Natural killer cell treated with Interleukin-12 subunit alpha and Interleukin-12 subunit beta and Interleukin-15 and Interleukin-18, amount 100 ng/mL, for 72 hours (primary cell): ENCODE data around the gene DCPS. TPM values are rescaled to one million over a fixed set of nuclear protein-coding genes. Genes with fewer than 3 reads are reported as not detected.
"Not testable (repeated sequence)": the region's sequence is repeated elsewhere in the genome, so short reads cannot be mapped to it uniquely, and the experiment has no call there.

ENCODE experiments used
- ATAC-seq, 2 donors: fragments of 150-1000 bp; cut with Tn5 transposase in 1 of 2; sonication (Bioruptor Pico), chemical (Tn5 transposase) in 1 of 2; 2 replicates each; pipeline ENCODE4 v1.10.0; 2021
- DNase-seq: peaks from one replicate; pipeline ENCODE4 v3.0.0; 2022; ENCODE audit warnings: low spot score
- H3K27ac Mint-ChIP-seq, 2 donors: 1 replicate in 1 of 2; 2 replicates in 1 of 2; pipeline ENCODE4 v1.8.0; 2022; ENCODE audit warnings: mixed read lengths in 2 of 2, mild to moderate bottlenecking in 1 of 2, moderate library complexity in 1 of 2
- H3K27me3 Mint-ChIP-seq, 2 donors: 1 replicate in 1 of 2; 2 replicates in 1 of 2; pipeline ENCODE4 v1.8.0; 2022; ENCODE audit warnings: mixed read lengths in 2 of 2
- H3K36me3 Mint-ChIP-seq: one replicate; pipeline ENCODE4 v1.8.0; 2022; ENCODE audit warnings: mixed read lengths
- H3K4me1 Mint-ChIP-seq, 2 donors: 1 replicate in 1 of 2; 2 replicates in 1 of 2; pipeline ENCODE4 v1.8.0; 2022; ENCODE audit warnings: low read depth in 2 of 2, mixed read lengths in 2 of 2, mild to moderate bottlenecking in 1 of 2
- H3K4me3 Mint-ChIP-seq: one replicate; pipeline ENCODE4 v1.8.0; 2022; ENCODE audit warnings: mixed read lengths
- H3K9me3 Mint-ChIP-seq: 2 replicates; pipeline ENCODE4 v1.8.0; 2022; ENCODE audit warnings: mixed read lengths
- total RNA-seq, 2 donors: library from RNA; stranded (reverse); gene quantifications; one replicate each; pipeline ENCODE4 v1.2.3, GENCODE V29; 2022

Gene DCPS
- total RNA-seq, 2 donors from 2014 or later, result 32.8 to 46.7 TPM

GRCh38 chr11:126346946-126347345, 43.1 kb downstream of the DCPS start:
- Mint-ChIP-seq H3K27ac (peak overlapping the region; percentile 95 to 99), H3K4me1 (peaks cover 42 to 44% of the 10 kb centered on the region in 2 donors)

GRCh38 chr11:126347751-126348668, 44.1 kb downstream of the DCPS start:
- ATAC-seq, result no peak
- Mint-ChIP-seq H3K27ac (peak overlapping the region; percentile 95 to 99), H3K27me3 (no peaks in the 10 kb centered on the region), H3K4me1 (peaks cover 44 to 46% of the 10 kb centered on the region in 2 donors), H3K36me3 (peaks cover 21% of the 10 kb centered on the region), H3K9me3 (peaks cover 4% of the 10 kb centered on the region), H3K4me3 (peak overlapping the region; percentile 42)
- DNase-seq, result peak; percentile 45

More at GRCh38 chr11:126346946-126347345, 43.1 kb downstream of the DCPS start:
- not testable (repeated sequence) for DNase-seq, H3K27me3 Mint-ChIP-seq, H3K9me3 Mint-ChIP-seq, H3K4me3 Mint-ChIP-seq, ATAC-seq
- H3K36me3 Mint-ChIP-seq, result peaks cover 16% of the 10 kb centered on the region

- ATAC-seq (no peak), DNase-seq (peak; percentile 35)
- H3K9me3 Mint-ChIP-seq, result peaks cover 4% of the 10 kb centered on the region
- peak overlapping the region; percentile 95 to 99 for H3K27ac Mint-ChIP-seq
- H3K4me1 Mint-ChIP-seq, result peaks cover 51 to 54% of the 10 kb centered on the region in 2 donors
- peak overlapping the region; percentile 42 for H3K4me3 Mint-ChIP-seq
- no peaks in the 10 kb centered on the region for H3K27me3 Mint-ChIP-seq
- peaks cover 21% of the 10 kb centered on the region for H3K36me3 Mint-ChIP-seq
These were observed 45.1 kb downstream of the DCPS start for GRCh38 chr11:126348806-126349582.

- H3K27ac Mint-ChIP-seq, result peak overlapping the region; percentile 98 to 100
- ATAC-seq (no peak), DNase-seq (no peak)
- H3K4me1 Mint-ChIP-seq, result peaks cover 50 to 57% of the 10 kb centered on the region in 2 donors
- no peaks in the 10 kb centered on the region for H3K27me3 Mint-ChIP-seq
- peak overlapping the region; percentile 70 for H3K4me3 Mint-ChIP-seq
- peaks cover 4% of the 10 kb centered on the region for H3K9me3 Mint-ChIP-seq
- peaks cover 21% of the 10 kb centered on the region for H3K36me3 Mint-ChIP-seq
These were observed 47.0 kb downstream of the DCPS start for GRCh38 chr11:126350836-126351235.

GRCh38 chr11:126352163-126352562, 48.3 kb downstream of the DCPS start:
- DNase-seq, result peak; percentile 15

GRCh38 chr11:126352934-126353801, 49.3 kb downstream of the DCPS start:
- H3K27me3 Mint-ChIP-seq, result no peaks in the 10 kb centered on the region
- H3K9me3 Mint-ChIP-seq, result peaks cover 4% of the 10 kb centered on the region
- H3K4me3 Mint-ChIP-seq, result peak overlapping the region; percentile 93
- peaks cover 53 to 59% of the 10 kb centered on the region in 2 donors for H3K4me1 Mint-ChIP-seq
- DNase-seq, result peak; percentile 68
- H3K27ac Mint-ChIP-seq, result peak overlapping the region; percentile 98 to 100
- peak; percentile 62 to 67 for ATAC-seq
- H3K36me3 Mint-ChIP-seq, result peaks cover 14% of the 10 kb centered on the region

More at GRCh38 chr11:126352163-126352562, 48.3 kb downstream of the DCPS start:
- peaks cover 4% of the 10 kb centered on the region for H3K9me3 Mint-ChIP-seq
- peak overlapping the region; percentile 93 for H3K4me3 Mint-ChIP-seq
- peaks cover 50 to 56% of the 10 kb centered on the region in 2 donors for H3K4me1 Mint-ChIP-seq
- H3K27ac Mint-ChIP-seq, result peak overlapping the region; percentile 98 to 100
- H3K27me3 Mint-ChIP-seq, result no peaks in the 10 kb centered on the region
- no peak for ATAC-seq
- peaks cover 14% of the 10 kb centered on the region for H3K36me3 Mint-ChIP-seq

- peak; percentile 1 to 28 for ATAC-seq
- peaks cover 4% of the 10 kb centered on the region for H3K9me3 Mint-ChIP-seq
- peak overlapping the region; percentile 98 to 100 for H3K27ac Mint-ChIP-seq
- DNase-seq, result peak; percentile 47
- H3K4me3 Mint-ChIP-seq, result peak overlapping the region; percentile 98
- no peaks in the 10 kb centered on the region for H3K27me3 Mint-ChIP-seq
- H3K4me1 Mint-ChIP-seq, result peaks cover 50 to 51% of the 10 kb centered on the region in 2 donors
- peaks cover 10% of the 10 kb centered on the region for H3K36me3 Mint-ChIP-seq
These were observed 50.9 kb downstream of the DCPS start for GRCh38 chr11:126354631-126355323.

GRCh38 chr11:126355324-126355925, 51.6 kb downstream of the DCPS start, which contains the start of gene ST3GAL4:
Gene ST3GAL4, plus strand, starts transcription at chr11:126355686. Its CDS starts 50,470 bp downstream, at chr11:126406156.
- H3K4me1 Mint-ChIP-seq, result peaks cover 48 to 54% of the 10 kb centered on the region in 2 donors

GRCh38 chr11:126355926-126356897, 52.4 kb downstream of the DCPS start:
- peak overlapping the region; percentile 44 to 59 for H3K27ac Mint-ChIP-seq
- DNase-seq, result peak; percentile 66
- H3K9me3 Mint-ChIP-seq, result peaks cover 4% of the 10 kb centered on the region
- H3K4me3 Mint-ChIP-seq, result peak overlapping the region; percentile 76
- ATAC-seq, result peak; percentile 0 to 10
- peaks cover 5% of the 10 kb centered on the region for H3K36me3 Mint-ChIP-seq
- no peaks in the 10 kb centered on the region for H3K27me3 Mint-ChIP-seq
- H3K4me1 Mint-ChIP-seq, result peaks cover 40 to 46% of the 10 kb centered on the region in 2 donors

More at GRCh38 chr11:126355324-126355925, 51.6 kb downstream of the DCPS start, which contains the start of gene ST3GAL4:
- peak; percentile 85 to 89 for ATAC-seq
- H3K9me3 Mint-ChIP-seq, result peaks cover 4% of the 10 kb centered on the region
- peak within 1 kb of the TSS; percentile 98 to 100 for H3K27ac Mint-ChIP-seq
- DNase-seq, result peak; percentile 85
- H3K36me3 Mint-ChIP-seq, result peaks cover 10% of the 10 kb centered on the region
- peak within 1 kb of the TSS; percentile 98 for H3K4me3 Mint-ChIP-seq
- no peaks in the 10 kb centered on the region for H3K27me3 Mint-ChIP-seq

GRCh38 chr11:126357055-126357962, 53.4 kb downstream of the DCPS start:
- peaks cover 5% of the 10 kb centered on the region for H3K36me3 Mint-ChIP-seq
- peaks cover 35 to 44% of the 10 kb centered on the region in 2 donors for H3K4me1 Mint-ChIP-seq

More at GRCh38 chr11:126357055-126357962, 53.4 kb downstream of the DCPS start:
- H3K4me3 Mint-ChIP-seq, result peak overlapping the region; percentile 76
- no peaks in the 10 kb centered on the region for H3K27me3 Mint-ChIP-seq
- peak; percentile 37 for DNase-seq
- H3K27ac Mint-ChIP-seq, result peak overlapping the region; percentile 44 to 59
- peaks cover 4% of the 10 kb centered on the region for H3K9me3 Mint-ChIP-seq
- ATAC-seq, result no peak
